ENCODE measurements around the gene KIAA1614.

Gene KIAA1614

GRCh38 chr1:180930687-180931086, 18.0 kb downstream of the KIAA1614 start:
- H3K27ac ChIP-seq = no peak overlapping the region
- TF ChIP-seq ZFX (IDR thresholded peaks at IDR 0.05) = no peak
- no peak for TF ChIP-seq CTCF (conservative IDR thresholded peaks at IDR 0.05)

- no peak overlapping the region for H3K27ac ChIP-seq
- no peak for TF ChIP-seq ZFX (IDR thresholded peaks at IDR 0.05)
- no peak for TF ChIP-seq CTCF (conservative IDR thresholded peaks at IDR 0.05)
Observed at GRCh38 chr1:180931529-180931928, 18.8 kb downstream of the KIAA1614 start.

GRCh38 chr1:180932378-180932777, 19.7 kb downstream of the KIAA1614 start:
- TF ChIP-seq CTCF (conservative IDR thresholded peaks at IDR 0.05) = no peak
- TF ChIP-seq ZFX (IDR thresholded peaks at IDR 0.05) = no peak
- H3K27ac ChIP-seq = no peak overlapping the region

- H3K27ac ChIP-seq = no peak overlapping the region
- no peak for TF ChIP-seq ZFX (IDR thresholded peaks at IDR 0.05)
- TF ChIP-seq CTCF (conservative IDR thresholded peaks at IDR 0.05) = no peak
Observed at GRCh38 chr1:180933141-180933540, 20.4 kb downstream of the KIAA1614 start.

- no peak overlapping the region for H3K27ac ChIP-seq
Observed at GRCh38 chr1:180934563-180934962, 21.9 kb downstream of the KIAA1614 start.

GRCh38 chr1:180935326-180936109, 22.8 kb downstream of the KIAA1614 start:
- H3K27ac ChIP-seq = no peak overlapping the region
- TF ChIP-seq ZFX (IDR thresholded peaks at IDR 0.05) (no peak), CTCF (conservative IDR thresholded peaks at IDR 0.05) (no peak)

More at GRCh38 chr1:180934563-180934962, 21.9 kb downstream of the KIAA1614 start:
- TF ChIP-seq CTCF (conservative IDR thresholded peaks at IDR 0.05) (no peak), ZFX (IDR thresholded peaks at IDR 0.05) (no peak)

- TF ChIP-seq ZFX (IDR thresholded peaks at IDR 0.05) (no peak), CTCF (conservative IDR thresholded peaks at IDR 0.05) (no peak)
- H3K27ac ChIP-seq = no peak overlapping the region
Observed at GRCh38 chr1:180936110-180937011, 23.7 kb downstream of the KIAA1614 start.
